Tibial artery (tissue), 4 donors: ENCODE results near the gene TUBB2A.
"Not testable (repeated sequence)": the region's sequence is repeated elsewhere in the genome, so short reads cannot be mapped to it uniquely, and the experiment has no call there.

Experiments
- DNase-seq, 2 donors: peaks; one replicate each; pipeline ENCODE4 v3.0.0-alpha.2; 2019
- H3K27ac ChIP-seq, 2 donors: fragments of 200-600 bp; sonication (generic) in 1 of 2; 1 replicate in 1 of 2; 2 replicates in 1 of 2; pipeline ENCODE4 v1.5.1; 2018 to 2019; ENCODE audit warnings: mild to moderate bottlenecking in 1 of 2
- H3K27me3 ChIP-seq, 2 donors: fragments of 200-600 bp; sonication (generic) in 1 of 2; one replicate each; pipeline versions ENCODE4 v1.5.1 to v1.6.0; 2016 to 2019
- H3K36me3 ChIP-seq, 3 donors: fragments of 200-600 bp; sonication (generic) in 2 of 3; one replicate each; pipeline ENCODE4 v1.5.1; 2016 to 2019; ENCODE audit warnings: mild to moderate bottlenecking in 2 of 3
- H3K4me1 ChIP-seq, 4 donors: fragments of 200-600 bp; sonication (generic) in 2 of 4; 1 replicate in 3 of 4; 2 replicates in 1 of 4; pipeline ENCODE4 v1.5.1; 2016 to 2019
- H3K4me3 ChIP-seq, 2 donors: fragments of 200-600 bp; sonication (generic) in 1 of 2; 1 replicate in 1 of 2; 2 replicates in 1 of 2; pipeline ENCODE4 v1.5.1; 2018 to 2019; ENCODE audit warnings: mild to moderate bottlenecking in 2 of 2
- H3K9me3 ChIP-seq, 3 donors: fragments of 200-600 bp; sonication (generic) in 1 of 3; one replicate each; pipeline ENCODE4 v1.5.1; 2016 to 2019
- CTCF ChIP-seq, 2 experiments: fragments of 200-600 bp in 1 of 2; fragments of 450-650 bp in 1 of 2; IDR thresholded peaks; one replicate each; pipeline ENCODE4 v1.5.1; 2017 to 2019; ENCODE audit warnings: antibody characterized with exemption in 2 of 2, mild to moderate bottlenecking in 1 of 2, moderate library complexity in 1 of 2
- intact Hi-C: fragments of 100-400 bp; cut with DNase I; formaldehyde crosslinking; loops from one replicate; pipeline ENCODE4 v1.15.0; 2023; ENCODE audit warnings: low total_unique reads

Gene TUBB2A

GRCh38 chr6:3188262-3188661, 30.9 kb upstream of the TUBB2A start:
- H3K27me3 ChIP-seq: no peaks in the 10 kb centered on the region
- no peak for TF ChIP-seq CTCF (IDR thresholded peaks at IDR 0.05)
- no peaks in the 10 kb centered on the region for H3K36me3 ChIP-seq
- no peaks in the 10 kb centered on the region for H3K9me3 ChIP-seq
- H3K4me3 ChIP-seq: no peak overlapping the region
- H3K4me1 ChIP-seq: no peaks in the 10 kb centered on the region
- no peak overlapping the region for H3K27ac ChIP-seq
- intact Hi-C loops: no loop called here
- DNase-seq: no peak

- Histone ChIP-seq H3K27ac (no peak overlapping the region), H3K4me1 (no peaks in the 10 kb centered on the region), H3K9me3 (no peaks in the 10 kb centered on the region), H3K36me3 (no peaks in the 10 kb centered on the region), H3K4me3 (no peak overlapping the region), H3K27me3 (no peaks in the 10 kb centered on the region)
- DNase-seq: no peak
- no peak for TF ChIP-seq CTCF (IDR thresholded peaks at IDR 0.05)
- intact Hi-C loops: no loop called here
Measured at GRCh38 chr6:3186974-3187382, 29.6 kb upstream of the TUBB2A start.

- TF ChIP-seq CTCF (IDR thresholded peaks at IDR 0.05): no peak
- no peak for DNase-seq
- Histone ChIP-seq H3K9me3 (no peaks in the 10 kb centered on the region), H3K4me3 (no peak overlapping the region), H3K27ac (no peak overlapping the region), H3K36me3 (no peaks in the 10 kb centered on the region), H3K27me3 (peaks cover 0 to 4% of the 10 kb centered on the region in 2 donors), H3K4me1 (no peaks in the 10 kb centered on the region)
- intact Hi-C loops: no loop called here
Measured at GRCh38 chr6:3183066-3183465, 25.7 kb upstream of the TUBB2A start.

GRCh38 chr6:3181105-3181504, 23.8 kb upstream of the TUBB2A start:
- no peak for TF ChIP-seq CTCF (IDR thresholded peaks at IDR 0.05)
- Histone ChIP-seq H3K4me1 (no peaks in the 10 kb centered on the region), H3K36me3 (no peaks in the 10 kb centered on the region), H3K27me3 (peaks cover 0 to 4% of the 10 kb centered on the region in 2 donors), H3K27ac (no peak overlapping the region), H3K4me3 (no peak overlapping the region), H3K9me3 (no peaks in the 10 kb centered on the region)
- no peak for DNase-seq
- intact Hi-C loops: no loop called here

- intact Hi-C loops, H3K4me1 ChIP-seq, H3K27me3 ChIP-seq, H3K27ac ChIP-seq, H3K36me3 ChIP-seq, DNase-seq, H3K9me3 ChIP-seq: not testable (repeated sequence)
- H3K4me3 ChIP-seq: peak overlapping the region in 1 of 2 donors; percentile 28
Measured at GRCh38 chr6:3179945-3180344, 22.6 kb upstream of the TUBB2A start.

GRCh38 chr6:3178666-3179065, 21.3 kb upstream of the TUBB2A start:
- H3K27me3 ChIP-seq, H3K4me3 ChIP-seq, H3K9me3 ChIP-seq, DNase-seq, H3K36me3 ChIP-seq, intact Hi-C loops, H3K27ac ChIP-seq, H3K4me1 ChIP-seq: not testable (repeated sequence)
